Right forelimb (tissue), 1 donor: ENCODE measurements around the gene KRIT1.
"Not testable (repeated sequence)": the region's sequence is repeated elsewhere in the genome, so short reads cannot be mapped to it uniquely, and the experiment has no call there.

Source experiments
- DNase-seq: peaks from one replicate; pipeline ENCODE4 v3.0.0-alpha.2; 2018

The KRIT1 gene

DNA sequence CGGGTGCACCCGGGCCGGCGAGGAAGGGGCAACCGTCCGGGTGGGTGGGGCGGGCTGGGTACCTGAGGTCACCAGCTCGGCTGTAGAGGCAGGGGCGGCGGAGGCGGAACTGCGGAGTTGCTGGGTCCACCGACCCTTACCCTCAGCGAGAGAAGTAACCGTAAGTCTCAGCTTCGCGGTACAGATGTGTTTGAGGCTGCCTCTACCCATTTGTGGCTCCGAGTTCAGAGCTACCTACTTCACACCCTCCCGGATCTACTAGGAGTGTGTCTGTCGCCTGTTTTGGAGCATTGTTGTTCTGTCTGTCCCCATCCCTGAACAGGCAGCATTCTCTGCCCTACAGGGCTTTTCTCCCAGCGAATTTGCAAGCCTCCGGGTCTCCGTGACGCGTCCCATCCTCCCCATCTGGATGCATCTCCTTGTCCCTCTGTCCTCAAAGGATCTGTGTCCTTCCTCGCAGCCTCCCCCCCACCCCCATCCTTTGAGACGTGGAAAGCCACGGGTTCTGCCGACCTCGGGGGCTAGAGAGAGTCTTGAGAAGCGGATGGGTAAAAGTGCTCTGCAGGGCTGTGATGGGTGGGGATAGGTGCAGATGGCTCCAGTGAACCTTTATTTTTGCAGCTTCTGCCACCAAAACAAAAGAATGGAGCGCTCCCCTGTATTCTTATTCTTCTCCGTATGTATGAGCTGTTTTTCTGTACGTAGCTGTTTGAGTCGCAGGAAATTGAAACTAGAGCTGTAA lies 817 bp upstream of the KRIT1 start:
- DNase-seq: no peak

DNA sequence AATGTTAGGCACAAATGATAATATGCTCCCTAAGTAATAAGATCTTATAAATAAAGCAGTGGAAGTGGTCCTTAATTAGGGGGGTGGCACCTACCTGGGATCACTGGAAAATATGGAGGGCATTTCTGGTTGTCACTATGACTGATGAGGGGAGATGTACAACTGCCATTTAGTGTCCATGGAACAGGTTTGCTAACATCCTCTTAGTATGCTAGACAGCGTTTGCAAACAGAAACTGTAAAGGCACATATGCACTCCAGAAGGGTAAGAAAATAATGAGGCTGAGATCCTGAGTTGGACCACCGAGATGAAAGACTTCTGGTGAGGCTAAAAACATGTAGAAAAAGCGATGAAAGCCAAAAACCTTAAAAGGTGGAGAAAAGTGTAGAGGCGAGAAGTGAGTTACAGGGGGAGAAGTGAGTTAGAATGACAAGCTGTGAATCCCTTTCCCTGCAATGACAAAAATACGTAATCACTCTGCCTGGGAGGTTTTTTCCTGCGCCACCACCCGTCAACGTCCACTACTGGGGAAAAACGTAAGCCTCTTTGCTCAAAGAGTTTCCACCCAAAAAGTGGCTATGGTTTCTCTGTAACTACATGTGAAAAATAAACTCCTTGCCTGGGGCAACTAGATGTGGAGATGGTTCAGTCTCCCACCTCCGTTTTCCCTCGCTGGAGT lies 767 bp downstream of the KRIT1 start:
- no peak for DNase-seq

DNA sequence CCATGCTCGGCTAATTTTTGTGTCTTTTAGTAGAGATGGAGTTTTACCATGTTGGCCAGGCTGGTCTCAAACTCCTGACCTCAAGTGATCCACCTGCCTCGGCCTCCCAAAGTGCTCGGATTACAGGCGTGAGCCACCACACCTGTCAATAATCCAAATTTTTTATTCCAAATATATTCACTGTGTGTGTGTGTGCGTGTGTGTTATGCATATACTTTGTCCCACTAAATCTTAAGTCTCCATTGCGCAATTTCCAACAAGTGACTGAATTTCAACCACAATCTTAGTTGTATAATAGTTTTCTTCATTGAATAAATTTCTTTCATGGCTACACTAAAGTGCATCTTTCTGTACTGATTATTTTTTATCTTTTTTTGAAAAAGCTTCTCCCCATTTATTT lies 2.7 kb downstream of the KRIT1 start:
- no peak for DNase-seq

DNA sequence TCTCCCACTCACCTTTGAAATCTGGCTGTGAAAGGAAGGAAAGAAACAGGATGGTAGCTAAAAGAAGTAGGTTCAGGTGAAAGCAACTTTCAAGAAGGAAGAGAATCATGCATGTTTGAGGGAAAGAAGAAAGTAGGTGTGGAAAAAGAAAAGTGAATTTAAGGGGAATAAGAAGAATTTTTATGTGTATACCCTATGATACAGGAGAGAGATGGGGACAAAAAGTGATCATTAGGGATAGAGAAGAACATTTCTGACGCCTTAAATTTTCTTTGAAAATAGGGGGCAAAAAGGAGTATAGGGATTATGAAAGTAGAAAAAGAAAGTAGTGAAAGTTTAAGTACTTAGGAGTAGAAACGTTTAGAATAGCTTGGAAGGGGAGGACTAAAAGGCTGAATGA lies 15.2 kb downstream of the KRIT1 start:
- no peak for DNase-seq

DNA sequence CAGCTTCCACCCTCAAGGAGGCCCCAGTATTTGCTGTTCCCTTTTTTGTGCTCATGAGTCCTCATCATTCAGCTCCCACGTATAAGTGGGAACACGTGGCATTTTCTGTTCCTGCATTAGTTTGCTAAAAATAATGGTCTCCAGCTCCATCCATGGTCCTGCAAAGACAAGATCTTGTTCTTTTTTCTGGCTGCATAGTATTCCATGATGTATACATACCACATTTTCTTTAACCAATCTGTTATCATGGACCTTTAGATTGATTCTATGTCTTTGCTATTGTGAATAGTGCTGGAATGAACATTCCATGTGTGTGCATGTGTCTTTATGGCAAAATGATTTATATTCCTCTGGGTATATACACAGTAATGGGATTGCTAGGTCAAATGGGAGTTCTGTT lies 17.0 kb downstream of the KRIT1 start:
- DNase-seq: no peak

DNA sequence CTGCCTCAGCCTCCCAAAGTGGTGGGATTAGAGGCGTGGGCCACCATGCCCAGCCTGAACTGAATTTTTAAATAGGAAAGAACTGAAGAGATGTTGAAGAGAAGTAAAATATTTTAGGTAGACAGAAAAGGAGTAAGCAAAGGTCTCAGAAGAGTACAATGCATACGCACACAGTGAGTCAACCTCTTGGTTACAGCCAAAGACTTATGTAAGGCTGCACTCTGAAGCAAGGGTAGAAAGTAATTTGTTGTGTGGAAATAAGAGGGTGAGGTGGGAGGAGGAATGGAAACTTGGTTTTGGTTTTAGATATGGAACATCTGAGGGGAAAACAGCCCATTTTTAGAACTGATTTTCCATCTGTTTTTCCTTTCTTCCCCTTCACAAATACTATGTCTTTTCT lies 17.6 kb downstream of the KRIT1 start:
- no peak for DNase-seq

DNA sequence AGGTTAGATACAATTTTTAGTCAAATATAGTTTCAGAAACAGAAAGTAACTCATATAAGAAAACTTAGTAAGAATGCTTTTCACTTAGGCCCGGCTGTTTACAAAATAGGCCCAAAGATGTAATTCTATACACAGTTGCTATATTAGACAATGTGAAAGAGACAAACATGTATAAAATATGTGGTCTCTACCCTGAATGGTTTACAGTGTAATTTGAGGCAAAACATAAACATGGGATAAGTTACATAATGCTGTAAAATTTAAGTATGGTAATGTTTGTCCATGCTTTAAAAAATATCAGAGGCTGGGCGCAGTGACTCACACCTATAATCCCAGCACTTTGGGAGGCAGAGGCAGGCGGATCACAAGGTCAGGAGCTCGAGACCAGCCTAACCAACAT lies 18.7 kb downstream of the KRIT1 start:
- no peak for DNase-seq

DNA sequence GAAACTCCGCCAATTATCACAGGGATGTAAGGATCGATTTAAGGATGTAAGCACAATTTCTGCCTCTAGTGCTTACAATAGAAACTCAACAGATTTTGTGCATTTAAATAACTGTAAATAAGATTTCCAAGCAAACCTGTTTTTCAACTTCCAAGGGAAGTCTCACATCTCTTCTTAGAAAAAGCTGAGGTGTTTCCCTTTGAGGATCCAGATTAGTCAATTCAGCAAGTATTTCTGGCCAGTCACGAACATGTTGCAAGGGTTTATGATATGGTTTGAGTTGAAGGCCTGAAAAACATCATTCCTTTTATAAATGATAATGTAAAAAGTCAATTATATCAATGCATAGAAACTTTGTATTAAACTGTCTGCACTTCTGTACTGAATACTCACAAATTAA lies 23.9 kb downstream of the KRIT1 start:
- DNase-seq: no peak

DNA sequence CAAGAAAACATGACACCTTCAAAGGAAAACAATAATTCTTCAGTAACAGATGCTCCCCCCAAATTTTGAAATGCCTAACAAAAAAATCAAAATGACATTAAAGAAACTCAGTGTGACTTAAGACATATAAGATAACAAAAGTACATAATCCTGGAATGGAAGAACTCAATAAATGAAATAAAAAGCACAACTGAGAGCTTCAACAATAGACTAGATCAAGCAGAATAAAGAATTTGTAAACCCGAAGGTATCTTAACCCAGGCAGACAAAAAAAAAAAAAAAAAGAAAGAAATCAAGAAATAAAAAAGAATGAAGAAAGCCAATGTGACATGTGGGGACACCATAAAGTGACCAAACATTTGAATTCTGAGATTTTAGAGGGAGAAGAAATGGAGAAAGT lies 39.0 kb downstream of the KRIT1 start:
- DNase-seq: no peak

DNA sequence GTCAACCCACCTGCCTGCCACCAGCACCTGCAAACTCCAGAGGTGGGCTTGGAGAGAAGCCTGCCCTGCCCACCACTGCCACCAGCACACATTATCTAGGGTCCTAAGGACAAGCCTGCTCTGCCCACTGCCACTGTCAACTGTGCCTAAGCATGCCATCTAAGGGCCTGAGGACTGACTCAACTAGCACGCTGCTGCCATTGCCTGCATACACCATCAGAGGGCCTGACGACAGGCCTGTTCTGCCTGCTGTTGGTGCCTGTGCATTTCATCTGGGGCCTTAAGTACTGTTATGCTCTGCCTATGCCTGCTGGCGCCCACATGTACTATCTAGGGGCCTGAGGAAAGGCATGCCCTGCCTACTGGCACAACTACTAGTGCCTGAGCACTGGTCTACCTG lies 39.7 kb downstream of the KRIT1 start:
- DNase-seq: no peak

DNA sequence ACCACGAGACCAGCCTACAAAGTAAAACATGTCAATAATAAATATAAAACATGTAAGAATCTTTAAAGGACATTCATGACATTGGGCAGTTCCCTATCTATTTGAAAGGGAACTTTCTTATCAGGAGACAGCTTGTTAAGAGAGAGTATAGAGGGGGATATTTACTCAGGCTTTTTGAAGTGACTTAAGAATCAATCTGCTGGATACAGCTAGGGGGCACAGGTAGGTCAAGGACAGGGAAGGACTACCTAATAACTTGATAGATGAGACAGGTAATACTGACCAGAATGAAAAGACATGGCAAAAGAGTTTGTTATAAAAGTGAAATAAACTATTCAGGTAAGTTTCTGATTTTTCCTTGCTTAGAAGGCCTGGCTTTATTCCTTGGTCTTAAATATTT lies 44.9 kb downstream of the KRIT1 start:
- DNase-seq: no peak

DNA sequence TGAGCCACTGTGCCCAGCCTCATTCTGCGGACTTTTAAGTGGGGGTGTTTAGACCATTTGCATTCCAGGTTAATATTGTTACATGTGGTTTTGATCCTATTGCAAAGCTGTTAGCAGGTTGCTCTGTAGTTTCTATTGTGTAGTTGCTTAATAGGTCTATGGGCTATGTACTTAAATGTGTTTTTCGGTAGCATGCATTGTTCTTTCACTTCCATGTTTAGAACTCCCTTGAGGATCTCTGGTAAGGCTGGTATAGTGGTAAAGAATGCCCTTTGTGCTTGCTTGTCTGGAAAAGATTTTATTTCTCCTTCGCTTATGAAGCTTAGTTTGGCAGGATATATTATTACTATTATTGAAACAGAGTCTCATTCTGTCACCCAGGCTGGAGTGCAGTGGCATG lies 53.4 kb downstream of the KRIT1 start:
- no peak for DNase-seq

DNA sequence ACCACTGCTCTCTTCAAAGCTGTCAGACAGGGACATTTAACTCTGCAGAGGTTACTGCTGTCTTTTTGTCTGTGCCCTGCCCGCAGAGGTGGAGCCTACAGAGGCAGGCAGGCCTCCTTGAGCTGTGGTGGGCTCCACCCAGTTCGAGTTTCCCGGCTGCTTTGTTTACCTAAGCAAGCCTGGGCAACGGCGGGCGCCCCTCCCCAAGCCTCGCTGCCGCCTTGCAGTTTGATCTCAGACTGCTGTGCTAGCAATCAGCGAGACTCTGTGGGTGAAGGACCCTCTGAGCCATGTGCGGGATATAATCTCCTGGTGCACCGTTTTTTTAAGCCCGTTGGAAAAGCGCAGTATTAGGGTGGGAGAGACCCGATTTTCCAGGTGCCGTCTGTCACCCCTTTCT lies 56.5 kb downstream of the KRIT1 start:
- DNase-seq: not testable (repeated sequence)

DNA sequence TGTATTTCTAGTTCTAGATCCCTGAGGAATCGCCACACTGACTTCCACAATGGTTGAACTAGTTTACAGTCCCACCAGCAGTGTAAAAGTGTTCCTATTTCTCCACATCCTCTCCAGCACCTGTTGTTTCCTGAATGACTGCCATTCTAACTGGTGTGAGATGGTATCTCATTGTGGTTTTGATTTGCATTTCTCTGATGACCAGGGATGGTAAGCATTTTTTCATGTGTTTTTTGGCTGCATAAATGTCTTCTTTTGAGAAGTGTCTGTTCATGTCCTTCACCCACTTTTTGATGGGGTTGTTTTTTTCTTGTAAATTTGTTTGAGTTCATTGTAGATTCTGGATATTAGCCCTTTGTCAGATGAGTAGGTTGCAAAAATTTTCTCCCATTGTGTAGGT lies 61.4 kb downstream of the KRIT1 start:
- not testable (repeated sequence) for DNase-seq

DNA sequence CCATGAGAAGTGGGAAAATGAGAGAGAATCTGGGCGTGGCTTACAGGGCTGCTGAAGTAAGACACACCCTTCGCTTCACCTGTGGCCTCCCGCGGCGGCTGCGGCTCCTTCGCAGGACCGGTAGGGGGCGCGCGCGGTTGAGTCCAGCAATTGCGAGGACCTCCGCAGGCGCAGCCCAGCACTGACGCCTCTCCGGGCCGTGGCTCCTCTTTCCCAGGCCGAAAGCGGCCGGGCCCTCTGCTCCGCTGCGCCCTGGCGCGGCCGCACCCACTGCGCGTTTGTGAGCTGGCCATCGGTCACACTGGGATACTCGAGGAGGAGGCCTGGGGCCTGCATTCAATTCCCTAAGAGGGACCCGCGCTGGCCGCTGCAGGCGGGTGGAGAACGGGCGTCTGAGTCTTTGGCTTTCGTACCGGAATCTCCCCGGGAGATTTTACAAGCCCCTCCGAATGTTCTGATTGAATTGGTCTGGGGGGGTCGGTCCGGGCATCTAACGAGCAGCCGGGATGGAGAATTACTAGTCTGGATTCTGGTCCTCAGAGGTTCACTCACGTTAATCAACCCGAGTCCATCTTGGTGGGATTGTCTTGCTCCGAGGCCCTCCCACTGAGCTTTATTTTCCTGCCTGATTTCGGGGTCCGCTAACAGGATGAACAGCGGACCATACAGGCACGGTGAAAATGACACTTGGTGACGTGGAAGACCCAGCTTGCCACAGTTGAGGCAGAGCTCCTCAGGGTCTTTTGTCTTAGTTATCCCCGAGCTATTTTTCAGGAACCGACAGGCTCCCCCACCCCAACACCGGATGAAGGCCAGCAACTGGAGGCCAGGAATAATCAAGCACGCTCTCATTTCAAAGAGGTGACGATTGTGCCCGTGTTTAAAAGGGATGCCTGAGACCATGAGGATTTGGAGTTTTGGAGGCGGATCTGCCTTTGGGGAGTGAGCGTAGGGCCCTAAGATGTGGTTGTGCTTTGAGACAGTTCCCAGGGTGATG lies 66.5 kb downstream of the KRIT1 start, which contains the start of gene LRRD1:
LRRD1 (minus strand) TSS at position 215 of the 997 bp plus-strand sequence. CDS start 13,940 bp downstream, outside the sequence.
- peak; percentile 92 for DNase-seq

DNA sequence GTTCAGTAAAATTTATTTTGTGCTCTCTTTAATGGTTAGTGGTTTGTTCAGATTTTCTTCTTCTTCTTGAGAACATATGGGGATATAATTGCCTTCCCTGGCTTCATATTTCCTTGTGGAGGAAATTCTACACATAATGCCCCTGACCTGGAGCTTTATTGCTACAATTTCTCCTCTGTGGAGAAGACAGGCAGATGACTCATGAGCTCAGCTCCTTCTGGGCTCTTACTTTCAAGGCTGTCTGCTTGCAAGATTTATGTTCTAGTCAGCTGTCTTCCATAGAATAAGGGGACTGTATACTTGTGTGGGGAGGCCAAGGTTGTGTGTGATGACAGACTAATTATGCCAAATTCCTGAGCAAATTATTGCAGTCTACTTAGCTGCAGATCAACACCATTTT lies 68.4 kb downstream of the KRIT1 start:
- DNase-seq: no peak

DNA sequence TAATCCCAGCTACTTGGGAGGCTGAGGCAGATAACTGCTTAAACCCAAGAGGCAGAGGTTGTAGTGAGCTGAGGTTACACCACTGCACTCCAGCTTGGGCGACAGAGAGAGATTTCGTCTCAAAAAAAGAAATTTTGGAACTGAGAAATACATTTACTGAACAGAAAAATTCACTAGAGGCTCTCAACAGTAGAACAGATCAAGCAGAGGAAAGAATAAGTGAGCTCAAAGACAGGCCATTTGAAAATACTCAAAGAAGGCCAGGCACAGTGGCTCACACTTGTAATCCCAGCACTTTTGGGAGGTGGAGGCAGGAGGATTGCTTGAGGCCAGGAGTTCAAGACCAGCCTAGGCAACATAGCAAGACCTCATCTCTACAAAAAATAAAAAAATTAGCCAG lies 76.2 kb downstream of the KRIT1 start:
- not testable (repeated sequence) for DNase-seq

DNA sequence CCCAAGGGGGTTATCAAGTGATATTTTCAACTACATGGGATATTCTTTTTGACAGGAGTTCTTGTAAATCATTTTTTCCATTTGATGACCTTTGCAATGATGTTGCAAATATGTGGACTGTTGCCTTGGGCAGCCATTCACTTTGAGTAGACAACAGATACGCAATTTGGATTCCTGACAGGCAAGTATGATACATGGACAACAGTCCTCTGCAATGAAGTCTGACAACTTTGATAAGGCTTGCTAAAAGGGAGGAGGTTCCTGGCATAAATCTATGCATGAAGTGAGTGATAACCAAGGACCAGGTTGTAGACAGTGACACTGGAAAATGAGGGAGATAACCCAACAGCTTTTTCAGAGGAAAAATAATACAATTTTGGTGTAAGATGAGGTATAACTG lies 84.4 kb downstream of the KRIT1 start:
- DNase-seq: no peak

DNA sequence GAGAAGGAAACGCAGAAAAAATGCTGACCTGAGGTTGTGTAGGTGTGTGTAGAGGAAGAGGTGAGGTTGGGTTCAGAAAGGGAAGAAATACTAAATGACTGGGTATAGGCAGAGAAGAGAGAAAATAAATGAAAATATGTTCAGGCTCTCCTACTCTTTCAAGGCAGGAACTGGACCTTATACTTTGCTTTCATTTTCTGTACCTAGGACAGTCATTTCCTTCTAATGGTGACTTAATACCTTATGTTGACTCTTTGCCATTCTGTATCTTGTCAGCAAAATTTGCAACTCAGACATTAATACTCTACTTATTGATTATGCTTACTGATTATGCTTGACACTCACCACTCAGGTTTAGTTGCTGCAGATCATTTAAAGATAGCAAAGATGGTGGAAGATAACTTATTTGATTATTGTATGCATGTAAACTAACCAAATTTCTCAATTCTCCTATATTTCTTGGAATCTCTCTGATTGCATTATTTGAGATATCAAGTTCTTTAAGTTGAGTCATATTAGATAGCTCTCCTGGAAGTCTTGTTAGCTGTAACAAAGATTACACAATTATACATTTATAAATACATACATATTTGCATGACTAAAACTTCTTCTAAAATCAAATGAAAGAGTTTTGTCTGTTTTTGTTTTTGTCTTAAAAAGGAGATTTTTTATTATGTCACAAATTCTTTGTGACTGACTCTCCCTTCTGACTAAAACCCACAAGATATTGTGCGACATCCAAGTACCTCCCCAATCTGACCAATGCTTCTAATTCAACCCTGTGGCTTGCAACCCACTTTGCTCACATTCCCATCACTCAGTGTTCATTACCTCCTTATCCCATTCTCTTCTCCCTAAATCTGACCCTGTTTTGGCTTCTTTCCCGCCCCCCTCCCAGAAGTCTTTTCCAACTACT lies 86.8 kb downstream of the KRIT1 start:
- DNase-seq: no peak

DNA sequence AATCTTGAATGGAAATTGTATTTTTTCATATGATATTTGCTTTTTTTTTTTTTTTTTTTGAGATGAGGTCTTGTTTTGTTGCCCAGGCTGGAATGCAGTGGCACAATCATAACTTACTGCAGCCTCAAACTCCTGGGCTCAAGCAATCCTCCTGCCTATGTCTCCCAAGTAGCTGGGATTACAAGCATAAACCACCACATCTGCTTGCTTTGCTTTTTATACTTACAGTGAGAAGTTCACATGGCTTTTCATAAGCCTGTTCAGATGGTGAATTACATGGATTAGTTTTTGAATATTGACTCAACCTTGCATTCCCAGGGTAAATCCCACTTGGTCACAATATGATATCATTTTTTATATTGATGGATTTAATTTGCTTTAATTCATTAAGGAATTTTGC lies 88.7 kb downstream of the KRIT1 start:
- no peak for DNase-seq

DNA sequence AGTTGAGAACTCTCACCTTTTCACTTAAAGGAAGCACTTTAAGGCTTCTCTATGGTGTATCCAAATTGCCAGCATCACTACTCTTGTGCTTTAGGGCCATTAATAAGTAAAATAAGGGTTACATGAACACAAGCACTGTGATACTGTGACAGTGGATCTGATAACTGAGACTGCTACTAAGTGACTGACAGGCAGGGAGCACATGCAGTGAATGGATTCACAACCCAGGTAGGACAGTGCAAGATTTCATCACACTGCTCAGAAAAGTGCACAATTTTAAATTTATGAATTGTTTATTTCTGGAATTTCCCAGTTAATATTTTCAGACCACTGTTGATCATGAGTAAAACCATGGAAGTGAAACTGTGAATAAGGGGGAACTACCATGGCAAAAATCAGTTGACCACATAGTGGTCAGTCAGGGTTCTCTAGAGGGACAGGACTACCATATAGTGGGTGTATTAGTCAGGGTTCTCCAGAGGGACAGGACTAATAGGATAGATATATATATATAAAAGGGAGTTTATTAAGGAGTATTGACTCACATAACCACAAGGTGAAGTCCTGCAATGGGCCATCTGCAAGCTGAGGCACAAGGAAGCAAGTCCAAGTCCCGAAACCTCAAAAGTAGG lies 90.5 kb downstream of the KRIT1 start:
- no peak for DNase-seq
